IMR-90 (cell line): ENCODE measurements around the gene PFKFB1.

ENCODE experiments used
- CEBPB ChIP-seq: IDR thresholded peaks from 2 replicates; pipeline ENCODE4 v1.6.1; 2012; ENCODE audit warnings: low read depth, low read length, improper control_type of control experiment
- ELK1 ChIP-seq: fragments of 150-350 bp; IDR thresholded peaks from 2 replicates; pipeline ENCODE4 v1.6.1; 2016; ENCODE audit warnings: low read depth, mild to moderate bottlenecking, low read length, moderate library complexity, borderline replicate concordance
- FOS ChIP-seq: fragments of 150-350 bp; IDR thresholded peaks from 2 replicates; pipeline ENCODE4 v1.6.1; 2016; ENCODE audit warnings: low read depth, low read length
- MAZ ChIP-seq: IDR thresholded peaks from 2 replicates; pipeline ENCODE4 v1.6.1; 2012; ENCODE audit warnings: low read depth, mild to moderate bottlenecking, low read length, improper control_type of control experiment, moderate library complexity, borderline replicate concordance
- MXI1 ChIP-seq: IDR thresholded peaks from 2 replicates; pipeline ENCODE4 v1.6.1; 2012; ENCODE audit warnings: low read depth, mild to moderate bottlenecking, low read length, moderate library complexity, borderline replicate concordance
- NFE2L2 ChIP-seq: fragments of 150-350 bp; IDR thresholded peaks from 2 replicates; pipeline ENCODE4 v1.6.1; 2016; ENCODE audit warnings: low read depth, mild to moderate bottlenecking, low read length
- POLR2A ChIP-seq: IDR thresholded peaks from 2 replicates; pipeline ENCODE4 v1.6.1; 2012; ENCODE audit warnings: mild to moderate bottlenecking, low read depth, low read length
- RAD21 ChIP-seq: IDR thresholded peaks from 2 replicates; pipeline ENCODE4 v1.6.1; 2012; ENCODE audit warnings: low read length, improper control_type of control experiment
- RCOR1 ChIP-seq: IDR thresholded peaks from 2 replicates; pipeline ENCODE4 v1.6.1; 2012; ENCODE audit warnings: mild to moderate bottlenecking, low read length, improper control_type of control experiment; ENCODE audit not compliant: insufficient replicate concordance
- RFX5 ChIP-seq: IDR thresholded peaks from 2 replicates; pipeline ENCODE4 v1.8.0; 2012; ENCODE audit warnings: low read depth, mild to moderate bottlenecking, low read length, moderate library complexity
- SMC3 ChIP-seq: fragments of 150-350 bp; IDR thresholded peaks from 2 replicates; pipeline ENCODE4 v1.6.1; 2016; ENCODE audit warnings: low read depth, mild to moderate bottlenecking, antibody characterized with exemption, low read length, moderate library complexity
- USF2 ChIP-seq: fragments of 150-350 bp; IDR thresholded peaks from 2 replicates; pipeline ENCODE4 v1.6.1; 2017; ENCODE audit warnings: mild to moderate bottlenecking, antibody characterized with exemption, low read length, low read depth
- TF ChIP-seq, protein P1 (sequence below): conservative IDR thresholded peaks from 2 replicates; pipeline ENCODE4 v1.5.1; 2012; ENCODE audit warnings: mild to moderate bottlenecking, low read depth, low read length, improper control_type of control experiment

DNA sequence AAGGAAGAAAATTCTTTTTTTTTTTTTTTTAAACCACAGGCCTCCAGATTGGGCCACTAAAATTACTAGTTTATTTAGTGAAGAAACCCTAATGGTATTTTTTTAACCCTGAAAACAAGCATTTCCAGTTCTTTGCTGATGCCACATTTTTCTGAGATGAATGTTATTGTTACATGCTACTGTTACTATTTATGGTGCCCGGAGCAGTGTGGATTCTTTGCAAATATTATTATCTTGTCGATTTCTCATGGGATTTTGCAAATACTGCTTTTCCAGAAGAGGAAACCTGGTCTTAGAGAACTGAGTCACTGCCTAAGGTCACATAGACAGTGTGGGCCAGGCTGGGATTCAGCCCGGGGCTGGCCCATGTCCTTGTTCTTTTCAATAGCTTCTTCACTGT, 45.5 kb upstream of the PFKFB1 start:
- TF ChIP-seq RCOR1, result no peak
- TF ChIP-seq, protein P1, sequence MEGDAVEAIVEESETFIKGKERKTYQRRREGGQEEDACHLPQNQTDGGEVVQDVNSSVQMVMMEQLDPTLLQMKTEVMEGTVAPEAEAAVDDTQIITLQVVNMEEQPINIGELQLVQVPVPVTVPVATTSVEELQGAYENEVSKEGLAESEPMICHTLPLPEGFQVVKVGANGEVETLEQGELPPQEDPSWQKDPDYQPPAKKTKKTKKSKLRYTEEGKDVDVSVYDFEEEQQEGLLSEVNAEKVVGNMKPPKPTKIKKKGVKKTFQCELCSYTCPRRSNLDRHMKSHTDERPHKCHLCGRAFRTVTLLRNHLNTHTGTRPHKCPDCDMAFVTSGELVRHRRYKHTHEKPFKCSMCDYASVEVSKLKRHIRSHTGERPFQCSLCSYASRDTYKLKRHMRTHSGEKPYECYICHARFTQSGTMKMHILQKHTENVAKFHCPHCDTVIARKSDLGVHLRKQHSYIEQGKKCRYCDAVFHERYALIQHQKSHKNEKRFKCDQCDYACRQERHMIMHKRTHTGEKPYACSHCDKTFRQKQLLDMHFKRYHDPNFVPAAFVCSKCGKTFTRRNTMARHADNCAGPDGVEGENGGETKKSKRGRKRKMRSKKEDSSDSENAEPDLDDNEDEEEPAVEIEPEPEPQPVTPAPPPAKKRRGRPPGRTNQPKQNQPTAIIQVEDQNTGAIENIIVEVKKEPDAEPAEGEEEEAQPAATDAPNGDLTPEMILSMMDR, result no peak
- no peak for TF ChIP-seq POLR2A
- no peak for TF ChIP-seq MAZ
- TF ChIP-seq ELK1, result no peak
- TF ChIP-seq SMC3, result no peak
- TF ChIP-seq RFX5, result no peak
- no peak for TF ChIP-seq NFE2L2
- no peak for TF ChIP-seq RAD21
- no peak for TF ChIP-seq FOS
- TF ChIP-seq MXI1, result no peak
- no peak for TF ChIP-seq CEBPB
- TF ChIP-seq USF2, result no peak
